ENCODE measurements around the gene UNC45B. TPM values are rescaled to one million over a fixed set of nuclear protein-coding genes. Genes with fewer than 3 reads are reported as not detected.

The UNC45B gene
- total RNA-seq, 1 experiment from 2014 or later: not detected

DNA sequence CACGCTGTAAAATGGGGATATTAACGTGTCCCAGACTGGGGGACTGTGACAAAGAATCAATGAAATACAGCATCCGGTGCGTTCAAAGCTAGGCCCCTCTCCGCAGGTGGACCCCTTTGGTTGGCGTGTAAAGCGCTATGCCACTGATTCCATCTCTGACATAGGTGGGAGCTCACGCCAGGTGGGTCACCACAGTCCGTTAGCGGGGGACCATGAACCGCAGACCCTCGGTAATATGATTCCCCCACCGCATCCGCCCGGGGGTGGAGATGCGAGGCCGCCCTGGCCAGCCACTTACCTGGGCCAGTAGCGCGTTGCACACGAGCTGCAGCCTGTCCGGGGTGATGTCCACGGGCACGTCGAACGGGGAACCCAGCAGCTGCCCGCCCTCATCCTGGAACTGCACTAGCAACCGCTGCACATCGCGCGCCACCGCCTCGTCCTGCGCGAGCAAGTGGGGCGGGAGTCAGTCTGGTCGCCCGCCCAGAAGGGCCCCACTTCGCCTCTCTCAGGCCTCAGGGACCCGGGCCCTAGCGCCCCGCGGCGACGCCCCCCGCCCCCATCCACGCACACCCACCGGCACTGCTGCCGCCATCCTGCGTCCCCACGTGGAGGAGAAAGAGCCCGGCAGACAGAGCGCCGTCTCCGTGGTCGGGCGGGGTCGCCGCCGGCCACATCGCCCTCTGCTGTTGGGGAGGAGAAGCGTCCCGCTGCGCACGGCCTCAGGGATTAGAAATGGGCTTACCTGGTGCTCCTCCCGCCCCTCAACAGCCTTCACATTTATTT, 5.7 kb upstream of the UNC45B start, which contains the start of gene NLE1:
Gene NLE1 (minus strand): TSS at position 623 of the 786 bp plus-strand sequence. CDS start 28 bp downstream, at position 595.
- Histone ChIP-seq H3K79me2 (ENCODE audit: insufficient read depth, low read length) (peaks cover 46% of the 10 kb centered on the region), H3K4me1 (ENCODE audit: control insufficient read depth in 1 of 2, insufficient read depth in 2 of 2, low read length in 2 of 2) (peaks cover 3 to 10% of the 10 kb centered on the region in 2 experiments; a peak in 3 of 4 replicates), H3K9me3 (ENCODE audit: control insufficient read depth in 1 of 2, insufficient read depth in 1 of 2, low read depth in 1 of 2, low read length in 2 of 2) (no peaks in the 10 kb centered on the region), H3K27me3 (ENCODE audit: insufficient read depth, low read length) (no peaks in the 10 kb centered on the region), H2AFZ (ENCODE audit: low read depth, low read length, poor library complexity, severe bottlenecking) (peak within 1 kb of the TSS; percentile 98), H3K36me3 (ENCODE audit: control insufficient read depth in 1 of 2, insufficient read depth in 2 of 2, low read length in 2 of 2) (peaks cover 23 to 30% of the 10 kb centered on the region in 2 experiments), H4K20me1 (ENCODE audit: insufficient read depth) (no peaks in the 10 kb centered on the region), H3K9me2 (ENCODE audit: insufficient read depth) (no peaks in the 10 kb centered on the region), H3K4me3 (replicated peaks in 1 of 2; ENCODE audit: low read depth in 1 of 2, low read length in 2 of 2) (peak within 1 kb of the TSS; percentile 97 to 99), H3K27ac (ENCODE audit: low read depth, low read length) (peak within 1 kb of the TSS; percentile 70), H3K9ac (ENCODE audit: low read length) (peak within 1 kb of the TSS; percentile 96), H3K4me2 (ENCODE audit: low read length) (peak within 1 kb of the TSS; percentile 93)
- ChIA-PET RAD21 (ENCODE audit: low non-redundant PET in 1 of 2, low total read pairs in 2 of 2, uncharacterized antibody in 2 of 2, unreplicated experiment in 2 of 2) (no interaction called here), POLR2A (no interaction called here), CTCF (no interaction called here)
- BruUV-seq (replicated peaks): TSS peak; percentile 75
- DNase-seq (ENCODE audit: low read depth, low spot score): peak; percentile 71
- ATAC-seq: peak; percentile 93
- intact Hi-C loops (cut with micrococcal nuclease): loop anchor here (1.0 kb wide), 2 partner anchors 102 to 391 kb away; no protein-coding TSS in a partner anchor
- TF ChIP-seq EGR1 (IDR thresholded peaks at IDR 0.05; ENCODE audit: low read depth) (peak; percentile 64), SIN3A (IDR thresholded peaks at IDR 0.05; ENCODE audit: low read depth) (peak; percentile 97), ELF1 (IDR thresholded peaks at IDR 0.05; ENCODE audit: borderline replicate concordance, low read depth) (no peak), CEBPB (IDR thresholded peaks at IDR 0.05; ENCODE audit: low read depth) (no peak), RAD21 (IDR thresholded peaks at IDR 0.05; ENCODE audit: low read depth) (peak; percentile 41), CBX3 (IDR thresholded peaks at IDR 0.05; ENCODE audit: low read depth) (peak; percentile 90), JUND (IDR thresholded peaks at IDR 0.05) (0 out of 2 replicates have a peak, but pooled peaks have one; percentile 16), POLR2AphosphoS5 (IDR thresholded peaks at IDR 0.05; ENCODE audit: low read depth, low read length) (peak; percentile 79), REST (IDR thresholded peaks at IDR 0.05; ENCODE audit: low read depth) (no peak), YY1 (IDR thresholded peaks at IDR 0.05; ENCODE audit: extremely low read depth, insufficient replicate concordance, low read depth, low read length) (peak; percentile 92), EZH2 (IDR thresholded peaks at IDR 0.05) (no peak), ZNF274 (IDR thresholded peaks at IDR 0.05; ENCODE audit: low read depth, low read length) (no peak), FOSL1 (IDR thresholded peaks at IDR 0.05; ENCODE audit: low read depth) (no peak), SP1 (IDR thresholded peaks at IDR 0.05; ENCODE audit: low read depth) (peak; percentile 15; the same call in 1 of the 2 replicates), SRF (IDR thresholded peaks at IDR 0.05; ENCODE audit: low read depth) (no peak)
- TF ChIP-seq, protein P1, sequence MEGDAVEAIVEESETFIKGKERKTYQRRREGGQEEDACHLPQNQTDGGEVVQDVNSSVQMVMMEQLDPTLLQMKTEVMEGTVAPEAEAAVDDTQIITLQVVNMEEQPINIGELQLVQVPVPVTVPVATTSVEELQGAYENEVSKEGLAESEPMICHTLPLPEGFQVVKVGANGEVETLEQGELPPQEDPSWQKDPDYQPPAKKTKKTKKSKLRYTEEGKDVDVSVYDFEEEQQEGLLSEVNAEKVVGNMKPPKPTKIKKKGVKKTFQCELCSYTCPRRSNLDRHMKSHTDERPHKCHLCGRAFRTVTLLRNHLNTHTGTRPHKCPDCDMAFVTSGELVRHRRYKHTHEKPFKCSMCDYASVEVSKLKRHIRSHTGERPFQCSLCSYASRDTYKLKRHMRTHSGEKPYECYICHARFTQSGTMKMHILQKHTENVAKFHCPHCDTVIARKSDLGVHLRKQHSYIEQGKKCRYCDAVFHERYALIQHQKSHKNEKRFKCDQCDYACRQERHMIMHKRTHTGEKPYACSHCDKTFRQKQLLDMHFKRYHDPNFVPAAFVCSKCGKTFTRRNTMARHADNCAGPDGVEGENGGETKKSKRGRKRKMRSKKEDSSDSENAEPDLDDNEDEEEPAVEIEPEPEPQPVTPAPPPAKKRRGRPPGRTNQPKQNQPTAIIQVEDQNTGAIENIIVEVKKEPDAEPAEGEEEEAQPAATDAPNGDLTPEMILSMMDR (IDR thresholded peaks at IDR 0.05 in 2 of 3, conservative IDR thresholded peaks at IDR 0.05 in 1 of 3; ENCODE audit: borderline replicate concordance in 1 of 3, insufficient read depth in 1 of 3, low read depth in 2 of 3, low read length in 2 of 3): peak; percentile 63 to 83 (median 83)
- TF ChIP-seq, protein P2, sequence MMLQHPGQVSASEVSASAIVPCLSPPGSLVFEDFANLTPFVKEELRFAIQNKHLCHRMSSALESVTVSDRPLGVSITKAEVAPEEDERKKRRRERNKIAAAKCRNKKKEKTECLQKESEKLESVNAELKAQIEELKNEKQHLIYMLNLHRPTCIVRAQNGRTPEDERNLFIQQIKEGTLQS (IDR thresholded peaks at IDR 0.05): no peak
- TF ChIP-seq, protein P3, sequence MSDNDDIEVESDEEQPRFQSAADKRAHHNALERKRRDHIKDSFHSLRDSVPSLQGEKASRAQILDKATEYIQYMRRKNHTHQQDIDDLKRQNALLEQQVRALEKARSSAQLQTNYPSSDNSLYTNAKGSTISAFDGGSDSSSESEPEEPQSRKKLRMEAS (IDR thresholded peaks at IDR 0.05): peak; percentile 100
- TF ChIP-seq, protein P4, sequence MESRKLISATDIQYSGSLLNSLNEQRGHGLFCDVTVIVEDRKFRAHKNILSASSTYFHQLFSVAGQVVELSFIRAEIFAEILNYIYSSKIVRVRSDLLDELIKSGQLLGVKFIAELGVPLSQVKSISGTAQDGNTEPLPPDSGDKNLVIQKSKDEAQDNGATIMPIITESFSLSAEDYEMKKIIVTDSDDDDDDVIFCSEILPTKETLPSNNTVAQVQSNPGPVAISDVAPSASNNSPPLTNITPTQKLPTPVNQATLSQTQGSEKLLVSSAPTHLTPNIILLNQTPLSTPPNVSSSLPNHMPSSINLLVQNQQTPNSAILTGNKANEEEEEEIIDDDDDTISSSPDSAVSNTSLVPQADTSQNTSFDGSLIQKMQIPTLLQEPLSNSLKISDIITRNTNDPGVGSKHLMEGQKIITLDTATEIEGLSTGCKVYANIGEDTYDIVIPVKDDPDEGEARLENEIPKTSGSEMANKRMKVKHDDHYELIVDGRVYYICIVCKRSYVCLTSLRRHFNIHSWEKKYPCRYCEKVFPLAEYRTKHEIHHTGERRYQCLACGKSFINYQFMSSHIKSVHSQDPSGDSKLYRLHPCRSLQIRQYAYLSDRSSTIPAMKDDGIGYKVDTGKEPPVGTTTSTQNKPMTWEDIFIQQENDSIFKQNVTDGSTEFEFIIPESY (IDR thresholded peaks at IDR 0.05; ENCODE audit: extremely low read depth, insufficient replicate concordance, low read length): no peak
